ENCODE data around the gene KLK3. TPM values are rescaled to one million over a fixed set of nuclear protein-coding genes. Genes with fewer than 3 reads are reported as not detected.
"Not testable (repeated sequence)": the region's sequence is repeated elsewhere in the genome, so short reads cannot be mapped to it uniquely, and the experiment has no call there.

The KLK3 gene
- total RNA-seq, result not detected

GRCh38 chr19:50854636-50855410, at the start of gene KLK3:
Gene KLK3 (plus strand): TSS chr19:50854915. CDS start chr19:50854956, 41 bp downstream.
- DNase-seq (ENCODE audit: low spot score), result no peak

GRCh38 chr19:50808856-50809255, 45.9 kb upstream of the KLK3 start:
- ATAC-seq, result no peak
- intact Hi-C loops (cut with DNase I), result no loop called here
- DNase-seq (ENCODE audit: low spot score), result no peak

More at GRCh38 chr19:50854636-50855410, at the start of gene KLK3:
- intact Hi-C loops (cut with DNase I), result no loop called here
- no peak for ATAC-seq

- ATAC-seq; intact Hi-C loops (cut with DNase I); DNase-seq (ENCODE audit: low spot score): not testable (repeated sequence)
Observed at GRCh38 chr19:50811622-50812238, 43.0 kb upstream of the KLK3 start.

GRCh38 chr19:50812474-50812873, 42.2 kb upstream of the KLK3 start:
- intact Hi-C loops (cut with DNase I), result no loop called here
- DNase-seq (ENCODE audit: low spot score), result no peak
- no peak for ATAC-seq

- DNase-seq (ENCODE audit: low spot score) (no peak), ATAC-seq (no peak)
- intact Hi-C loops (cut with DNase I), result no loop called here
Observed at GRCh38 chr19:50814883-50815282, 39.8 kb upstream of the KLK3 start.

- no peak for DNase-seq (ENCODE audit: low spot score)
- intact Hi-C loops (cut with DNase I), result no loop called here
- no peak for ATAC-seq
Observed at GRCh38 chr19:50815439-50815838, 39.3 kb upstream of the KLK3 start.

GRCh38 chr19:50817941-50818858, 36.5 kb upstream of the KLK3 start:
- DNase-seq (ENCODE audit: low spot score) (no peak), ATAC-seq (peak; percentile 34)
- intact Hi-C loops (cut with DNase I), result no loop called here

- intact Hi-C loops (cut with DNase I), result no loop called here
- no peak for ATAC-seq
Observed at GRCh38 chr19:50818859-50819472, 35.7 kb upstream of the KLK3 start.

GRCh38 chr19:50819636-50820035, 35.1 kb upstream of the KLK3 start:
- no peak for ATAC-seq
- DNase-seq (ENCODE audit: low spot score), result no peak
- intact Hi-C loops (cut with DNase I), result no loop called here

More at GRCh38 chr19:50818859-50819472, 35.7 kb upstream of the KLK3 start:
- DNase-seq (ENCODE audit: low spot score), result no peak

GRCh38 chr19:50820086-50820485, 34.6 kb upstream of the KLK3 start:
- intact Hi-C loops (cut with DNase I), result no loop called here
- no peak for DNase-seq (ENCODE audit: low spot score)
- ATAC-seq, result no peak

- ATAC-seq (peak; percentile 24), DNase-seq (ENCODE audit: low spot score) (no peak)
- intact Hi-C loops (cut with DNase I), result no loop called here
Observed at GRCh38 chr19:50820549-50821247, 34.0 kb upstream of the KLK3 start.

GRCh38 chr19:50821248-50821612, 33.5 kb upstream of the KLK3 start:
- intact Hi-C loops (cut with DNase I), result no loop called here
- ATAC-seq, result no peak
- DNase-seq (ENCODE audit: low spot score), result no peak

GRCh38 chr19:50821622-50822021, 33.1 kb upstream of the KLK3 start:
- intact Hi-C loops (cut with DNase I), result no loop called here
- DNase-seq (ENCODE audit: low spot score) (no peak), ATAC-seq (no peak)

- intact Hi-C loops (cut with DNase I), result no loop called here
- DNase-seq (ENCODE audit: low spot score) (no peak), ATAC-seq (no peak)
Observed at GRCh38 chr19:50822661-50823208, 32.0 kb upstream of the KLK3 start.

GRCh38 chr19:50823389-50824042, 31.2 kb upstream of the KLK3 start, which contains the start of gene KLK1:
Gene KLK1 (minus strand): TSS chr19:50823787. CDS start chr19:50823748, 39 bp downstream.
- DNase-seq (ENCODE audit: low spot score) (no peak), ATAC-seq (no peak)
- intact Hi-C loops (cut with DNase I), result no loop called here

- no peak for DNase-seq (ENCODE audit: low spot score)
- intact Hi-C loops (cut with DNase I), result no loop called here
- no peak for ATAC-seq
Observed at GRCh38 chr19:50826492-50827240, 28.0 kb upstream of the KLK3 start.

GRCh38 chr19:50827476-50827875, 27.2 kb upstream of the KLK3 start:
- intact Hi-C loops (cut with DNase I), result no loop called here
- DNase-seq (ENCODE audit: low spot score), result no peak
- no peak for ATAC-seq

All from sciatic nerve (tissue), 2 donors.